ENCODE results near the gene LPIN3.

Gene LPIN3

DNA sequence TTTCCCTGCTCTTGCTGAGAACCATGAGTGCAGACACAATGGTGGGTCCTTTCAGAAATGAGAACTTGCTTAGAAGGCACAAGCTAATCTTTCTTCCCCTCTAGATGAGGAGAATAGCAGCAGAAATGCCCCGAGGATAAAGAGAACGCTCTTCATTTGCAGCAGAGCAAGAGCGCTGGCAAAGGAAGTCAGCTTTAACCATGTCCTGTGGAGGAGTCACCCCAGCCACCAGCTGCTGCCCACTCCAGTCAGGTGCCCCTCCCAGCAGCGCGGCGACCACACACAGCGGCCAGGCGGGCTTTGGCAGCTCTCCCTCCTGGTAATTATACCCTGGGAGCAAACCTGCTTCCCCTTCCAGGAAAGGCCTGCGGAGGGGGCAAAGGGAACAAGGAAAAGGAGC lies 68.4 kb downstream of the LPIN3 start:
- no CpG with 5 or more reads among the region's 9 CpGs for WGBS (ENCODE audit: insufficient coverage, insufficient read length)
- Histone ChIP-seq H3K4me1 (ENCODE audit: control insufficient read depth, insufficient read depth, low read length) (no peaks in the 10 kb centered on the region), H3K27ac (ENCODE audit: low read length) (no peak overlapping the region), H3K4me3 (ENCODE audit: low read length) (no peak overlapping the region), H3K27me3 (ENCODE audit: control insufficient read depth, insufficient read depth, low read length) (no peaks in the 10 kb centered on the region), H3K36me3 (ENCODE audit: control insufficient read depth, insufficient read depth, low read length) (peaks cover 30% of the 10 kb centered on the region), H3K9me3 (ENCODE audit: control insufficient read depth, insufficient read depth, low read length) (no peaks in the 10 kb centered on the region)
- no peak for DNase-seq (ENCODE audit: low read depth, low spot score)

Data from iPS DF 6.9 (cell line).